Fibroblast of lung (primary cell): ENCODE results near the gene UNKL. TPM values are rescaled to one million over a fixed set of nuclear protein-coding genes. Genes with fewer than 3 reads are reported as not detected.

Source experiments
- DNase-seq, 2 donors: peaks; one replicate each; pipeline versions ENCODE4 v3.0.0 to v3.0.0-alpha.2; 2010; ENCODE audit warnings: low read depth in 2 of 2
- H2AFZ ChIP-seq: 2 replicates; pipeline ENCODE4 v1.5.1; 2012; ENCODE audit warnings: low read length, control low read depth, inconsistent platforms
- H3K27ac ChIP-seq: 2 replicates; pipeline ENCODE4 v1.5.1; 2011; ENCODE audit warnings: low read length, control low read depth; ENCODE audit not compliant: insufficient read depth
- H3K27me3 ChIP-seq: 2 replicates; pipeline ENCODE4 v1.5.1; 2011; ENCODE audit warnings: mild to moderate bottlenecking, low read length; ENCODE audit not compliant: control insufficient read depth, insufficient read depth
- H3K36me3 ChIP-seq: 2 replicates; pipeline ENCODE4 v1.5.1; 2011; ENCODE audit warnings: low read length; ENCODE audit not compliant: control insufficient read depth, insufficient read depth
- H3K4me1 ChIP-seq: 2 replicates; pipeline ENCODE4 v1.5.1; 2011; ENCODE audit warnings: low read length; ENCODE audit not compliant: control insufficient read depth, insufficient read depth; ENCODE audit errors: extremely low read depth
- H3K4me2 ChIP-seq: 2 replicates; pipeline ENCODE4 v1.5.1; 2011; ENCODE audit warnings: low read length, control low read depth; ENCODE audit not compliant: insufficient read depth; ENCODE audit errors: extremely low read depth
- H3K4me3 ChIP-seq, 4 experiments: fragments of 200-600 bp in 1 of 4; sonication (generic) in 1 of 4; replicated peaks in 1 of 4; 2 replicates each; pipeline ENCODE4 v1.5.1; 2011 to 2016; ENCODE audit warnings: low read length in 4 of 4, low read depth in 3 of 4, mild to moderate bottlenecking in 3 of 4, control low read depth in 2 of 4, inconsistent platforms in 1 of 4, mixed read lengths in 1 of 4; ENCODE audit not compliant: insufficient read depth in 1 of 4; ENCODE audit errors: control extremely low read depth in 1 of 4
- H3K79me2 ChIP-seq: 2 replicates; pipeline ENCODE4 v1.5.1; 2012; ENCODE audit warnings: mild to moderate bottlenecking, low read length, inconsistent platforms; ENCODE audit not compliant: control insufficient read depth, insufficient read depth
- H3K9ac ChIP-seq: 2 replicates; pipeline ENCODE4 v1.5.1; 2011; ENCODE audit warnings: mild to moderate bottlenecking, low read length, control low read depth; ENCODE audit not compliant: insufficient read depth
- H3K9me3 ChIP-seq: 2 replicates; pipeline ENCODE4 v1.5.1; 2012; ENCODE audit warnings: low read depth, low read length; ENCODE audit not compliant: control insufficient read depth, insufficient read depth
- H4K20me1 ChIP-seq: 2 replicates; pipeline ENCODE4 v1.5.1; 2011; ENCODE audit warnings: low read length; ENCODE audit not compliant: control insufficient read depth, insufficient read depth; ENCODE audit errors: extremely low read depth
- EZH2 ChIP-seq: IDR thresholded peaks from 2 replicates; pipeline ENCODE4 v1.5.1; 2012; ENCODE audit warnings: low read length, control low read depth, mild to moderate bottlenecking; ENCODE audit errors: missing control alignments
- polyA plus RNA-seq, 2 donors: library from polyadenylated mRNA; depleted of rRNA in 1 of 2; stranded (reverse) in 1 of 2; unstranded in 1 of 2; fragments of >200 nt; gene quantifications; 2 replicates each; pipeline ENCODE4 v1.2.1, GENCODE V29; 2011 to 2012; ENCODE audit warnings: missing spikeins in 1 of 2
- total RNA-seq: library from RNA; depleted of rRNA; stranded (reverse); fragments of >200 nt; gene quantifications from 2 replicates; pipeline ENCODE4 v1.2.1, GENCODE V29; 2014
- TF ChIP-seq, protein P1 (sequence below), 2 donors: IDR thresholded peaks in 1 of 2; conservative IDR thresholded peaks in 1 of 2; 1 replicate in 1 of 2; 2 replicates in 1 of 2; pipeline ENCODE4 v1.5.1; 2011 to 2012; ENCODE audit warnings: low read length in 2 of 2, control low read depth in 1 of 2, inconsistent platforms in 1 of 2, low read depth in 1 of 2, mild to moderate bottlenecking in 1 of 2

The UNKL gene
- total and polyA plus RNA-seq, 2 donors (not counting 1 experiment from before 2014, with no cell fraction given): 4.3 to 6.3 TPM

DNA sequence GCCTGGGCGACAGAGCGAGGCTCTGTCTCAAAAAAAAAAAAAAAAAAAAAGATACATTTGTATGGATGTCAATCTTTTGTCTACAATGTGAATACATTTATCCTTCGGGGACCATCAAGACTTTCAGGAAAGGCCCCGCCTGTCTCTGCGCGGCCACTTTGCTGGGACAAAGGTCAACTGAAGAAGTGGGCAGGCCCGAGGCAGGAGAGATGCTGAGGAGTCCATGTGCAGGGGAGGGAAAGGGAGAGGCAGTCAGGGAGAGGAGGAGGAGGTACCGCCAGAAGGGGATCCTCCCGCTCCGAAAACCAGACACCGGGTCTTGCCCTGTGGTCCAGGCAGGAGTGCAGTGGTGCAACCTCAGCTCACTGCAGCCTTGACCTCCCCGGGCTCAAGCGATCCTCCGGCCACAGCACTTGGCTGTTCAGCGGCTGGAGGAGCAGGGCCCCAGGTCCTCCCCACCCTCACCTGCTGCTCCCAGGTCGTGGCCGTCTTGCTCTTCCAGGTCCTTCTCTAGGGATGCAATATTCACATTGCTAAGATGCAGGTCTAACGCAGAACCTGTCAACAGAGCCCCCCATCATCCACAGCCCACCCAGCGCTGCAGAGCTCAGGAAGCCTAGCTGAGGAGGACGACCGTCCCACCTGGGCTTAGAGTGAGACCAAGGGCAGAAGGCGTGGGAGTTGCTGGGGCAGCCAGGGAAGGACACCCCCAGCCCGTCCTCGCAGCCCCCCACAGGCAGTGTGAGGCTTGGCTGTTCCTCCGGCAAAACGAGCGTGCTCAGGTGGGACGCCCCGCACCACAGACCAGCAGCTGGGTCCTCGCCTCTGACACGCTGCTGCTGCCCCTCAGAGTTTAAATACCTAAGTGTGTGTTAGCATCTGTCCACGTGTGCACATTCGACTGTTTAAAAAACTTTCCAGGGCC, 43.2 kb downstream of the UNKL start:
- peaks cover 9% of the 10 kb centered on the region for H3K36me3 ChIP-seq
- H2AFZ ChIP-seq: no peak overlapping the region
- H4K20me1 ChIP-seq: no peaks in the 10 kb centered on the region
- H3K27ac ChIP-seq: no peak overlapping the region
- TF ChIP-seq EZH2: no peak
- TF ChIP-seq, protein P1, sequence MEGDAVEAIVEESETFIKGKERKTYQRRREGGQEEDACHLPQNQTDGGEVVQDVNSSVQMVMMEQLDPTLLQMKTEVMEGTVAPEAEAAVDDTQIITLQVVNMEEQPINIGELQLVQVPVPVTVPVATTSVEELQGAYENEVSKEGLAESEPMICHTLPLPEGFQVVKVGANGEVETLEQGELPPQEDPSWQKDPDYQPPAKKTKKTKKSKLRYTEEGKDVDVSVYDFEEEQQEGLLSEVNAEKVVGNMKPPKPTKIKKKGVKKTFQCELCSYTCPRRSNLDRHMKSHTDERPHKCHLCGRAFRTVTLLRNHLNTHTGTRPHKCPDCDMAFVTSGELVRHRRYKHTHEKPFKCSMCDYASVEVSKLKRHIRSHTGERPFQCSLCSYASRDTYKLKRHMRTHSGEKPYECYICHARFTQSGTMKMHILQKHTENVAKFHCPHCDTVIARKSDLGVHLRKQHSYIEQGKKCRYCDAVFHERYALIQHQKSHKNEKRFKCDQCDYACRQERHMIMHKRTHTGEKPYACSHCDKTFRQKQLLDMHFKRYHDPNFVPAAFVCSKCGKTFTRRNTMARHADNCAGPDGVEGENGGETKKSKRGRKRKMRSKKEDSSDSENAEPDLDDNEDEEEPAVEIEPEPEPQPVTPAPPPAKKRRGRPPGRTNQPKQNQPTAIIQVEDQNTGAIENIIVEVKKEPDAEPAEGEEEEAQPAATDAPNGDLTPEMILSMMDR (conservative IDR thresholded peaks at IDR 0.05 in 1 of 2, IDR thresholded peaks at IDR 0.05 in 1 of 2; ENCODE audit: low read depth in 1 of 2, low read length in 2 of 2): no peak
- no peaks in the 10 kb centered on the region for H3K79me2 ChIP-seq
- H3K27me3 ChIP-seq: no peaks in the 10 kb centered on the region
- no peak overlapping the region for H3K4me3 ChIP-seq
- H3K9me3 ChIP-seq: no peaks in the 10 kb centered on the region
- H3K4me2 ChIP-seq: no peak overlapping the region
- H3K4me1 ChIP-seq: no peaks in the 10 kb centered on the region
- DNase-seq: no peak
- H3K9ac ChIP-seq: no peak overlapping the region

DNA sequence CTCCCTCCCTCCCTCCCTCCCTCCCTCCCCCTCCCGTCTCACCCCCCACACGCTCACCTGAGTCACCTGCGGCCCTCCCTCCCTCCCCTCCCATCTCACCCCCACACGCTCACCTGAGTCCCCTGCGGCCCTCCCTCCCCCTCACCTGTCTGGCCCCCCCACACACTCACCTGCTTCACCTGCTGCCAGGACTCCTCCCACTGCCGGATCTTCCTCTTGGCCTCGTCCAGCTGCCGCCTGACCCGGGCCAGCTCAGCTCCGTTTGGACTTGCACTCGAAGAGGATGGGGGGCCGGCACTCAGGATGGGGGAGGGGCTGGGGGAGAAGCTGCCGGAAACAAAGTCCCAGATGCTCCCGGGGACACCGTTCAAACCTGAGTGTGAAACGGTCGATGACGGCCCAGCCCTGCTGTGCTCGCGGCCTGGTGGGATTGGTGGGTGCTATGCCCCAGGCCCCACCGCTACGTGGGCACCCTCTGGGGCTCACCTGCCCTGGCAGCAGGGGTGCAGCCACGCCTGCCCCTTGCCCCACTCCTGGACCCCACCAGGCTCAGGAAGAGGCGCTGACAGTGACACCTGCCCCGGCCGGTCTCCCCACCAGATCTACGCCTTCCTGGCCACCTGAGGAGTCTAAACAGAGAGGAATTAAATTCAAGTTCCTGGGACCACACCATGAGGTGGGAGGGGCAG, 46.9 kb downstream of the UNKL start:
- no peak overlapping the region for H3K9ac ChIP-seq
- no peak overlapping the region for H3K4me2 ChIP-seq
- no peaks in the 10 kb centered on the region for H3K27me3 ChIP-seq
- no peak for DNase-seq
- H3K79me2 ChIP-seq: no peaks in the 10 kb centered on the region
- H4K20me1 ChIP-seq: no peaks in the 10 kb centered on the region
- peaks cover 21% of the 10 kb centered on the region for H3K36me3 ChIP-seq
- H3K4me3 ChIP-seq: no peak overlapping the region
- TF ChIP-seq, protein P1 (conservative IDR thresholded peaks at IDR 0.05 in 1 of 2, IDR thresholded peaks at IDR 0.05 in 1 of 2; ENCODE audit: low read depth in 1 of 2, low read length in 2 of 2): no peak
- TF ChIP-seq EZH2: no peak
- no peak overlapping the region for H2AFZ ChIP-seq
- H3K27ac ChIP-seq: no peak overlapping the region
- H3K9me3 ChIP-seq: no peaks in the 10 kb centered on the region
- H3K4me1 ChIP-seq: no peaks in the 10 kb centered on the region

DNA sequence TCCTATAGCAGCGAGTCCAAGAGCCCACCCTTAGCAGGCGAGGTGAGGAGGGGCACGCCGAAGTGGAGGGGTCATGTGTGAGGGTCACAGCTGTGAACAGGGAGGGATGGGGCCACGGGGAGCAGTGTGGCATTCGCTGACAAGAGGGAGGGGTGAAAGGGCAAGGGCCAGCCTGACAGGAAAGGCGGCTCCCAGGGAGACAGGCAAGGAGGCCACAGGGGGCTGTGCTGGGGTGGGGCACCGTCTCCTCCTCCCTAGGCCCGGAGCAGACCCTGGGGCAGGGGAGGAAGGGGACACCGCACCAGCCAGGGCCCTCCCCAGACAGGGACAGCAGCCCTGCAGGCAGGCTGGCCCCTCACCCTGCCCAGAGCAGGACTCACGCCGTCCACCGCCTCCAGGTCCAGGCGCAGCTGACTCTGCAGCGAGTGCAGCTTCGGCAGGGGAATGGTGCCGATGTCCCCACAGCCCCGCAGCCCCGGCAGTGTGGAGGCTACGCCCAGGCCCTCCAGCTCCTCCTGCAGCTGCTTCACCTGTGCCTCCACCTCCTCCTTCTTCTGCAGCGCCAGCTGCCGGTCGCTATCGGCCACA, 47.7 kb downstream of the UNKL start:
- peaks cover 25% of the 10 kb centered on the region for H3K36me3 ChIP-seq
- no peak overlapping the region for H3K4me3 ChIP-seq

More for the DNA sequence above, 47.7 kb downstream of the UNKL start:
- H4K20me1 ChIP-seq: no peaks in the 10 kb centered on the region
- DNase-seq: no peak
- no peaks in the 10 kb centered on the region for H3K4me1 ChIP-seq
- H3K79me2 ChIP-seq: no peaks in the 10 kb centered on the region
- H3K4me2 ChIP-seq: no peak overlapping the region
- TF ChIP-seq EZH2: no peak
- TF ChIP-seq, protein P1 (conservative IDR thresholded peaks at IDR 0.05 in 1 of 2, IDR thresholded peaks at IDR 0.05 in 1 of 2; ENCODE audit: low read depth in 1 of 2, low read length in 2 of 2): no peak
- H3K27ac ChIP-seq: no peak overlapping the region
- no peak overlapping the region for H3K9ac ChIP-seq
- H3K27me3 ChIP-seq: no peaks in the 10 kb centered on the region
- H3K9me3 ChIP-seq: no peaks in the 10 kb centered on the region
- H2AFZ ChIP-seq: no peak overlapping the region
